H9 (cell line): ENCODE data around the gene PLA2G10. TPM values are rescaled to one million over a fixed set of nuclear protein-coding genes. Genes with fewer than 3 reads are reported as not detected.

Experiments
- DNase-seq: peaks from one replicate; pipeline ENCODE4 v3.0.0-alpha.2; 2017
- H2AFZ ChIP-seq: one replicate; pipeline ENCODE4 v1.6.1; 2013; ENCODE audit warnings: mild to moderate bottlenecking, low read length, control low read depth, moderate library complexity
- H2AK5ac ChIP-seq: 2 replicates; pipeline ENCODE4 v1.6.1; 2013; ENCODE audit warnings: low read length, control low read depth, mixed read lengths; ENCODE audit not compliant: insufficient read length
- H2BK120ac ChIP-seq: one replicate; pipeline ENCODE4 v1.6.1; 2013; ENCODE audit warnings: low read depth, mild to moderate bottlenecking, low read length, control low read depth, inconsistent platforms; ENCODE audit not compliant: poor library complexity, severe bottlenecking
- H2BK12ac ChIP-seq: 2 replicates; pipeline ENCODE4 v1.6.1; 2013; ENCODE audit warnings: low read length, control low read depth, mixed read lengths, low read depth; ENCODE audit not compliant: insufficient read length
- H2BK15ac ChIP-seq: 2 replicates; pipeline ENCODE4 v1.6.1; 2013; ENCODE audit warnings: low read depth, low read length, control low read depth
- H2BK20ac ChIP-seq: one replicate; pipeline ENCODE4 v1.6.1; 2013; ENCODE audit warnings: low read depth, mild to moderate bottlenecking, low read length, control low read depth, inconsistent platforms; ENCODE audit not compliant: poor library complexity, severe bottlenecking
- H2BK5ac ChIP-seq: 2 replicates; pipeline ENCODE4 v1.6.1; 2013; ENCODE audit warnings: low read length, control low read depth, mixed read lengths; ENCODE audit not compliant: insufficient read length
- H3K14ac ChIP-seq: 2 replicates; pipeline ENCODE4 v1.6.1; 2013; ENCODE audit warnings: low read length, control low read depth; ENCODE audit not compliant: insufficient read depth
- H3K18ac ChIP-seq: 2 replicates; pipeline ENCODE4 v1.6.1; 2013; ENCODE audit warnings: low read depth, mild to moderate bottlenecking, mixed read lengths, low read length, control low read depth; ENCODE audit not compliant: insufficient read length
- H3K23ac ChIP-seq: 2 replicates; pipeline ENCODE4 v1.6.1; 2013; ENCODE audit warnings: low read length, control low read depth, mixed read lengths, low read depth; ENCODE audit not compliant: insufficient read length
- H3K23me2 ChIP-seq: 2 replicates; pipeline ENCODE4 v1.6.1; 2013; ENCODE audit warnings: low read depth, mild to moderate bottlenecking, mixed read lengths, low read length, control low read depth; ENCODE audit not compliant: insufficient read length, poor library complexity, severe bottlenecking
- H3K27ac ChIP-seq: 2 replicates; pipeline ENCODE4 v1.5.1; 2013; ENCODE audit warnings: low read length, control low read depth, mixed read lengths, low read depth; ENCODE audit not compliant: insufficient read length
- H3K27me3 ChIP-seq: 2 replicates; pipeline ENCODE4 v1.6.1; 2013; ENCODE audit warnings: low read length, control low read depth, inconsistent platforms; ENCODE audit not compliant: insufficient read depth
- H3K4ac ChIP-seq: 2 replicates; pipeline ENCODE4 v1.6.1; 2013; ENCODE audit warnings: low read depth, mild to moderate bottlenecking, control low read depth, inconsistent platforms, low read length, moderate library complexity
- H3K4me1 ChIP-seq: 2 replicates; pipeline ENCODE4 v1.6.1; 2013; ENCODE audit warnings: low read length, control low read depth, inconsistent platforms; ENCODE audit not compliant: insufficient read depth
- H3K4me2 ChIP-seq: 2 replicates; pipeline ENCODE4 v1.6.1; 2013; ENCODE audit warnings: low read length, control low read depth, mixed read lengths; ENCODE audit not compliant: insufficient read length, insufficient read depth
- H3K56ac ChIP-seq: 2 replicates; pipeline ENCODE4 v1.6.1; 2013; ENCODE audit warnings: low read depth, mild to moderate bottlenecking, mixed read lengths, low read length, control low read depth; ENCODE audit not compliant: insufficient read length
- H3K79me1 ChIP-seq: 2 replicates; pipeline ENCODE4 v1.6.1; 2013; ENCODE audit warnings: low read depth, mild to moderate bottlenecking, moderate library complexity, low read length, control low read depth, inconsistent platforms; ENCODE audit not compliant: insufficient read depth, poor library complexity, severe bottlenecking
- H3K79me2 ChIP-seq: 2 replicates; pipeline ENCODE4 v1.6.1; 2013; ENCODE audit warnings: low read length, control low read depth, inconsistent platforms; ENCODE audit not compliant: insufficient read depth
- H3K9ac ChIP-seq: 2 replicates; pipeline ENCODE4 v1.6.1; 2013; ENCODE audit warnings: low read length, control low read depth, mixed read lengths; ENCODE audit not compliant: insufficient read length; ENCODE audit errors: extremely low read depth
- H3K9me3 ChIP-seq: one replicate; pipeline ENCODE4 v1.6.1; 2013; ENCODE audit warnings: low read depth, low read length, inconsistent platforms; ENCODE audit not compliant: control insufficient read depth
- H3T11ph ChIP-seq: one replicate; pipeline ENCODE4 v1.6.1; 2013; ENCODE audit warnings: mild to moderate bottlenecking, low read length, control low read depth, inconsistent platforms
- H4K20me1 ChIP-seq: one replicate; pipeline ENCODE4 v1.6.1; 2013; ENCODE audit not compliant: control insufficient read depth, insufficient read length, insufficient read depth
- H4K5ac ChIP-seq: 2 replicates; pipeline ENCODE4 v1.6.1; 2013; ENCODE audit warnings: low read depth, mild to moderate bottlenecking, mixed read lengths, low read length, control low read depth; ENCODE audit not compliant: insufficient read length
- H4K8ac ChIP-seq: replicated peaks from 2 replicates; pipeline ENCODE4 v1.6.1; 2013; ENCODE audit warnings: low read length, control low read depth, mixed read lengths, low read depth; ENCODE audit not compliant: insufficient read length
- H4K91ac ChIP-seq: 2 replicates; pipeline ENCODE4 v1.6.1; 2013; ENCODE audit warnings: low read depth, mild to moderate bottlenecking, moderate library complexity, mixed read lengths, low read length, control low read depth; ENCODE audit not compliant: insufficient read length
- H3K27ac Mint-ChIP-seq, 3 experiments: 2 replicates in 2 of 3; 3 replicates in 1 of 3; pipeline ENCODE4 v1.8.0; 2020 to 2021; ENCODE audit warnings: mixed read lengths in 3 of 3, mild to moderate bottlenecking in 1 of 3, moderate library complexity in 1 of 3
- H3K27me3 Mint-ChIP-seq: 2 replicates; pipeline ENCODE4 v1.8.0; 2021; ENCODE audit warnings: low read depth, mild to moderate bottlenecking, moderate library complexity, mixed read lengths
- H3K36me3 Mint-ChIP-seq, 3 experiments: 2 replicates in 2 of 3; 3 replicates in 1 of 3; pipeline ENCODE4 v1.8.0; 2020 to 2021; ENCODE audit warnings: low read depth in 3 of 3, mixed read lengths in 3 of 3; ENCODE audit not compliant: insufficient read depth in 1 of 3
- H3K4me1 Mint-ChIP-seq, 2 experiments: 2 replicates each; pipeline ENCODE4 v1.8.0; 2020; ENCODE audit warnings: mixed read lengths in 2 of 2
- H3K4me3 Mint-ChIP-seq, 2 experiments: 2 replicates in 1 of 2; 3 replicates in 1 of 2; pipeline ENCODE4 v1.8.0; 2020 to 2021; ENCODE audit warnings: mild to moderate bottlenecking in 2 of 2, mixed read lengths in 2 of 2, moderate library complexity in 1 of 2
- H3K9me3 Mint-ChIP-seq, 2 experiments: 2 replicates in 1 of 2; 3 replicates in 1 of 2; pipeline ENCODE4 v1.8.0; 2020; ENCODE audit warnings: mild to moderate bottlenecking in 2 of 2, mixed read lengths in 2 of 2, moderate library complexity in 1 of 2
- WGBS: extraction: QIAGEN DNeasy Blood & Tissue Kit; methylation state at CpG from one replicate; pipeline ENCODE4 v1.1.7; 2013; ENCODE audit warnings: missing lambda C conversion rate, low lambda C conversion rate, mixed read lengths; ENCODE audit not compliant: insufficient read length; ENCODE audit errors: extremely low coverage; 5-methylcytosine and 5-hydroxymethylcytosine counted together
- total RNA-seq: library from RNA; stranded (reverse); gene quantifications from 2 replicates; pipeline ENCODE4 v1.2.1, GENCODE V29; 2021
- TF ChIP-seq, protein P1 (sequence below): fragments of 200-600 bp; sonication (generic); conservative IDR thresholded peaks from 3 replicates; pipeline ENCODE4 v1.8.0; 2021; ENCODE audit warnings: antibody characterized with exemption, mild to moderate bottlenecking

Gene PLA2G10
- total RNA-seq, 1 experiment from 2014 or later, result 2.2 TPM

DNA sequence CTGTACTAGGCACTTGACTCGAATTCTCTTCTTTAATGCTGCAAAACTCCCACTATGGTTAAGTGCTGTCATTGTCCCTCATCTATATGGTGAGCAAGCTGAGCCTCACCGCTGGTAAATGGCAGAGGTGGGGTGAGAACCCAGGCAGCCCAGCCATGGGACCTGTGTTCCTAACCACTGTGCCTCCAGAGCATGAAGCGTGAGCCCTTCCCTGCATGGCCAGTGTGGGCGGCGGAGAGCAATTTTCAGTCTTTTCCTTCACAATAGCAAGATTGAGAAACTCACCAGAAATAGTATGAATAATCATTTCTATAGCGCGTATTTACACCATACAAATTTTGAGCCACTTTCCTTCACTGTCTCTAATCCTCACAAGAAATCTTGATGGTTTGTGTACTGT, 52.2 kb downstream of the PLA2G10 start:
- peak overlapping the region in 2 of 3 experiments; percentile 56 to 57; a peak in 2 of 7 replicates for H3K27ac Mint-ChIP-seq
- H4K20me1 ChIP-seq, result no peaks in the 10 kb centered on the region
- H3K4me2 ChIP-seq, result no peak overlapping the region
- no peak overlapping the region for H3K27ac ChIP-seq
- no peak overlapping the region for H3K56ac ChIP-seq
- H3K9me3 ChIP-seq, result no peaks in the 10 kb centered on the region
- H3K79me2 ChIP-seq, result peaks cover 32% of the 10 kb centered on the region; the same call in 1 of the 2 replicates
- H2AFZ ChIP-seq, result no peak overlapping the region
- H3K4me1 ChIP-seq, result peaks cover 2% of the 10 kb centered on the region; the same call in 1 of the 2 replicates
- no peaks in the 10 kb centered on the region for H3K27me3 Mint-ChIP-seq
- no peak overlapping the region for H2BK5ac ChIP-seq
- H2BK12ac ChIP-seq, result no peak overlapping the region
- H3K23me2 ChIP-seq, result no peaks in the 10 kb centered on the region
- H3K9ac ChIP-seq, result no peak overlapping the region
- no peak overlapping the region for H2BK20ac ChIP-seq
- H3K27me3 ChIP-seq, result no peaks in the 10 kb centered on the region
- no peak overlapping the region for H3T11ph ChIP-seq
- peak overlapping the region in 1 of 2 experiments; percentile 4; a peak in 1 of 5 replicates for H3K4me3 Mint-ChIP-seq
- peak; percentile 38 for DNase-seq
- H2AK5ac ChIP-seq, result no peak overlapping the region
- H3K14ac ChIP-seq, result no peak overlapping the region
- H2BK120ac ChIP-seq, result no peak overlapping the region
- H4K91ac ChIP-seq, result no peak overlapping the region
- H3K9me3 Mint-ChIP-seq, result no peaks in the 10 kb centered on the region
- no CpG with 5 or more reads among the region's 7 CpGs for WGBS
- peaks cover 15% of the 10 kb centered on the region for H3K79me1 ChIP-seq
- H4K5ac ChIP-seq, result no peak overlapping the region
- H2BK15ac ChIP-seq, result no peak overlapping the region; the same call in 1 of the 2 replicates
- TF ChIP-seq, protein P1, sequence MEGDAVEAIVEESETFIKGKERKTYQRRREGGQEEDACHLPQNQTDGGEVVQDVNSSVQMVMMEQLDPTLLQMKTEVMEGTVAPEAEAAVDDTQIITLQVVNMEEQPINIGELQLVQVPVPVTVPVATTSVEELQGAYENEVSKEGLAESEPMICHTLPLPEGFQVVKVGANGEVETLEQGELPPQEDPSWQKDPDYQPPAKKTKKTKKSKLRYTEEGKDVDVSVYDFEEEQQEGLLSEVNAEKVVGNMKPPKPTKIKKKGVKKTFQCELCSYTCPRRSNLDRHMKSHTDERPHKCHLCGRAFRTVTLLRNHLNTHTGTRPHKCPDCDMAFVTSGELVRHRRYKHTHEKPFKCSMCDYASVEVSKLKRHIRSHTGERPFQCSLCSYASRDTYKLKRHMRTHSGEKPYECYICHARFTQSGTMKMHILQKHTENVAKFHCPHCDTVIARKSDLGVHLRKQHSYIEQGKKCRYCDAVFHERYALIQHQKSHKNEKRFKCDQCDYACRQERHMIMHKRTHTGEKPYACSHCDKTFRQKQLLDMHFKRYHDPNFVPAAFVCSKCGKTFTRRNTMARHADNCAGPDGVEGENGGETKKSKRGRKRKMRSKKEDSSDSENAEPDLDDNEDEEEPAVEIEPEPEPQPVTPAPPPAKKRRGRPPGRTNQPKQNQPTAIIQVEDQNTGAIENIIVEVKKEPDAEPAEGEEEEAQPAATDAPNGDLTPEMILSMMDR, result peak; percentile 40
- H3K4me1 Mint-ChIP-seq, result peaks cover 39 to 48% of the 10 kb centered on the region in 2 experiments
- no peak overlapping the region for H3K23ac ChIP-seq
- H3K4ac ChIP-seq, result no peak overlapping the region
- H3K18ac ChIP-seq, result no peak overlapping the region
- H4K8ac ChIP-seq, result no peak overlapping the region
- H3K36me3 Mint-ChIP-seq, result peaks cover 21 to 78% (median 52%) of the 10 kb centered on the region in 3 experiments; a peak in 6 of 7 replicates
